Right atrium auricular region (tissue), 2 donors: ENCODE results near the gene WDR87. TPM values are rescaled to one million over a fixed set of nuclear protein-coding genes. Genes with fewer than 3 reads are reported as not detected.

ENCODE experiments used
- DNase-seq: peaks from one replicate; pipeline ENCODE4 v3.0.0-alpha.2; 2019; ENCODE audit warnings: low spot score
- H3K27ac ChIP-seq, 2 donors: fragments of 200-600 bp; sonication (generic); 1 replicate in 1 of 2; 2 replicates in 1 of 2; pipeline ENCODE4 v1.5.1; 2016 to 2019
- H3K27me3 ChIP-seq, 2 donors: fragments of 200-600 bp; sonication (generic); one replicate each; pipeline versions ENCODE4 v1.5.1 to v1.6.0; 2017 to 2019
- H3K36me3 ChIP-seq: fragments of 200-600 bp; sonication (generic); one replicate; pipeline ENCODE4 v1.5.1; 2016
- H3K4me1 ChIP-seq, 2 donors: fragments of 200-600 bp; sonication (generic); one replicate each; pipeline versions ENCODE4 v1.5.1 to v1.6.0; 2017 to 2019
- H3K4me3 ChIP-seq, 2 donors: fragments of 200-600 bp; sonication (generic); 1 replicate in 1 of 2; 2 replicates in 1 of 2; pipeline ENCODE4 v1.5.1; 2017 to 2019; ENCODE audit warnings: mild to moderate bottlenecking in 1 of 2, moderate library complexity in 1 of 2
- H3K9me3 ChIP-seq, 2 donors: fragments of 200-600 bp; sonication (generic); one replicate each; pipeline ENCODE4 v1.5.1; 2019
- total RNA-seq, 2 donors: library from RNA; depleted of rRNA; stranded (reverse); fragments of >200 nt; gene quantifications; one replicate each; pipeline ENCODE4 v1.1.0, GENCODE V29; 2016
- TF ChIP-seq, protein P1 (sequence below), 2 donors: fragments of 200-600 bp; sonication (generic); IDR thresholded peaks; one replicate each; pipeline ENCODE4 v1.5.1; 2019; ENCODE audit warnings: antibody characterized with exemption in 2 of 2

WDR87 gene
- total RNA-seq, 2 donors from 2014 or later, result not detected

DNA sequence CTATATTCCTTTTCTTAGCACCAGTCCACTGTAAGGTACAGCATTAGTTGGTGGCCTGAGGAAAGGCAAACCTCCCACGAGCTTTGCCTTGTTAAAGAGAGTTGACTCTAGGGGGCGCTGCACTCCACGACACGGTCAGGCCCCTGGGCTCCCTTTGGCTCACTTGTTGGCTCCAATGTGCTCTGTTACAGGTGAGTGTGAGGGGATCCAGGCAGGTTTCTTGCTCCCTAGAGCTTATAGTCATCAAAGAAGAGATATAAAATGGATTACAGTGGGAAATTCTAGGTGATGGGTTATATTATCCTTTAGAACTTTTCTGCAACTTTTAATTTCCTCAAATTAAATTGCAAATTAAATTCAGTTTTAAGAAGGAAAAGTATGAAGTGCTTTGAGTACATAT, 3.7 kb downstream of the WDR87 start:
- peaks cover 0 to 10% of the 10 kb centered on the region in 2 donors for H3K4me1 ChIP-seq
- H3K4me3 ChIP-seq, result no peak overlapping the region
- peak; percentile 77 for DNase-seq
- H3K27ac ChIP-seq, result no peak overlapping the region
- H3K9me3 ChIP-seq, result no peaks in the 10 kb centered on the region
- H3K27me3 ChIP-seq, result no peaks in the 10 kb centered on the region
- TF ChIP-seq, protein P1, sequence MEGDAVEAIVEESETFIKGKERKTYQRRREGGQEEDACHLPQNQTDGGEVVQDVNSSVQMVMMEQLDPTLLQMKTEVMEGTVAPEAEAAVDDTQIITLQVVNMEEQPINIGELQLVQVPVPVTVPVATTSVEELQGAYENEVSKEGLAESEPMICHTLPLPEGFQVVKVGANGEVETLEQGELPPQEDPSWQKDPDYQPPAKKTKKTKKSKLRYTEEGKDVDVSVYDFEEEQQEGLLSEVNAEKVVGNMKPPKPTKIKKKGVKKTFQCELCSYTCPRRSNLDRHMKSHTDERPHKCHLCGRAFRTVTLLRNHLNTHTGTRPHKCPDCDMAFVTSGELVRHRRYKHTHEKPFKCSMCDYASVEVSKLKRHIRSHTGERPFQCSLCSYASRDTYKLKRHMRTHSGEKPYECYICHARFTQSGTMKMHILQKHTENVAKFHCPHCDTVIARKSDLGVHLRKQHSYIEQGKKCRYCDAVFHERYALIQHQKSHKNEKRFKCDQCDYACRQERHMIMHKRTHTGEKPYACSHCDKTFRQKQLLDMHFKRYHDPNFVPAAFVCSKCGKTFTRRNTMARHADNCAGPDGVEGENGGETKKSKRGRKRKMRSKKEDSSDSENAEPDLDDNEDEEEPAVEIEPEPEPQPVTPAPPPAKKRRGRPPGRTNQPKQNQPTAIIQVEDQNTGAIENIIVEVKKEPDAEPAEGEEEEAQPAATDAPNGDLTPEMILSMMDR (IDR thresholded peaks at IDR 0.05), result peak; percentile 38 to 89
- H3K36me3 ChIP-seq, result no peaks in the 10 kb centered on the region

DNA sequence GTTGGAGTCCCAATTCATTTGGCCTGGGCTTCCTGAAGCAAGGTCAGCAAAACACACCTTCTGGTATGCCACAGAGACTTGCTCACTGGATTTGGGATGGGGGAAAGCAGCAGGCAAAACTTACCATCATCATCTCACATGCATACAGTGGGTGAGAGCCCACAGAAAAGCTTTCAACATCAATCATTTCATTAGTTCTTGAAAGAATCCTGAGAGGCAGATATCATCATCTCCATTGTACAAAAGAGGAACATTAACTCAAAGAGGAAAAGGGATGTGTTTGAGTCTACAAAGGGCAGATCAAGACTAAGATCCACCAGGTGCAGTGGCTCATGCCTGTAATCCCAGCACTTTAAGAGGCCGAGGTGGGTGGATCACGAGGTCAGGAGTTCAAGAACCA, 6.4 kb downstream of the WDR87 start:
- H3K36me3 ChIP-seq, result no peaks in the 10 kb centered on the region
- no peak overlapping the region for H3K4me3 ChIP-seq
- no peaks in the 10 kb centered on the region for H3K27me3 ChIP-seq
- no peak overlapping the region for H3K27ac ChIP-seq
- no peak for DNase-seq
- no peaks in the 10 kb centered on the region for H3K4me1 ChIP-seq
- TF ChIP-seq, protein P1 (IDR thresholded peaks at IDR 0.05), result no peak
- no peaks in the 10 kb centered on the region for H3K9me3 ChIP-seq

DNA sequence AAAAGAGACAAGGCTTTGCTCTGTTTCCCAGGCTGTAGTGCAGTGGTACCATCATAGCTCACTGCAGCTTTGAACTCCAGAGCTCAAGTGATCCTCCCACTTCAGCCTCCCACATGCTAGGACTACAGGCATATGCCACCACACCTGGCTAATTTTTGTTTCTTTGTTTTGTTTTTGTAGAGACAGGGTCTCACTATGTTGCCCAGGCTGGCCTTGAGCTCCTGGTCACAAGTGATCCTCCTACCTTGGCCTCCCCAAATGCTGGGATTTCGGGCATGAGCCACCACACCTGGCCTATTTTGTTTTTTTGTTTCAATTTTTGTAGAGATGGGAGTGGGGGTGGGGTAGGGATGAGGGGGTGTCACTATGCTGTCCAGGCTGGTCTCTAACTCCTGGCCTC, 6.9 kb downstream of the WDR87 start:
- H3K36me3 ChIP-seq, result no peaks in the 10 kb centered on the region
- no peak for DNase-seq
- no peaks in the 10 kb centered on the region for H3K4me1 ChIP-seq
- TF ChIP-seq, protein P1 (IDR thresholded peaks at IDR 0.05), result no peak
- H3K27ac ChIP-seq, result no peak overlapping the region
- H3K4me3 ChIP-seq, result no peak overlapping the region
- H3K9me3 ChIP-seq, result no peaks in the 10 kb centered on the region
- no peaks in the 10 kb centered on the region for H3K27me3 ChIP-seq

DNA sequence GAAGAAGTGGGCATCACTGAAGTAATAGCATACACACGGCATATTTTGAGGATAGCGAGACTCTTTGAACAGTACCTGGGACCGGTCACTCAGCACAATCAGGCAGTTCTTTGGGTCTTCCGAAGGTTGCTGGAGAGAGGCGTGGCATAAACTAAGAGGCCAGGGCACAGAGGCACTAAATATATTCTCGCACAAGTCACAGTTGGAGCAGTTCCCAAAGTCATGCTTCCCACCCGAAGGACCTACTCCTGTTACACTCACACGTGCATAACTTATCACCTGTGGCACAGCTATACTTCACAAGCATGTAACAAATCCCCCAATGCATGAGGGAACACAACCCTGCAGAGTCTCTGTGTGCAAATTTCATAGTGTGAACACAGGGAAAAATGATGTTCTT, 10.2 kb downstream of the WDR87 start:
- Histone ChIP-seq H3K27me3 (no peaks in the 10 kb centered on the region), H3K27ac (no peak overlapping the region), H3K36me3 (no peaks in the 10 kb centered on the region), H3K4me3 (no peak overlapping the region), H3K9me3 (no peaks in the 10 kb centered on the region), H3K4me1 (no peaks in the 10 kb centered on the region)
- TF ChIP-seq, protein P1 (IDR thresholded peaks at IDR 0.05), result no peak
- DNase-seq, result no peak

DNA sequence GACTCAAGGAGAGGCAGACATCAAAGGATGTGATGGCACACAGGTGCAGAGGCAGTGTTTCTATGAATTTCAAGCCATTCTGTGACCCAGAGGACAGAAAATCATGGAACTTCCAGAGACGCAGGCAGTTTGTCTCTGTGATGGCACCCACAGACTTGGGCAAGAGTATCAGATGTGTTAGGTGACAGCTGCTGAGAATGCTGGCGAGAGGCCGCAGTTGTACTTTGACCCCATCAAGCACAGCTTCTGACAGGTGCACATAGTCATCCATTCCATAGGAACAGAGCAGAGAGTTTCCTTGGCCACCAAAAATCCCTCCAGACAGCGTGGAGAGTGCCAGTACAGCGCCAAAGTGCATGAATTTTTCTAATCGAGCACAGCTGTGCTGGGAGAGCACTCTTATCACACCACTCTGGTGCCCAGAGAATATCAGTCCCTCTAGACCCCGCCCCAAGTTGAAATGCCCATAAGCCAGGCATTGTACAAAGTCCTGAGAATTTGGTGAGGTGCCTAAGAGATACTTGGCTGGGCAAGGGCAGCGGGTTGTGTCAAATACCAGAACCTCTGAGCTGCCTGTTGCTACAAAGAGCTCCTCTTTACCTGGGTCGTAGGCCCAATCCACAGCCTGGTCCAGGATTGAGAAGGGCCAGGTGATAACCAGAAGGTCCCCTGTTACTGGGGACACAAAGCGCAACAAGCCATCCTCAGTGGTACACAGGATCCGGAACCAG, 12.4 kb downstream of the WDR87 start:
- H3K27ac ChIP-seq, result no peak overlapping the region
- H3K36me3 ChIP-seq, result no peaks in the 10 kb centered on the region
- TF ChIP-seq, protein P1 (IDR thresholded peaks at IDR 0.05), result no peak
- no peak overlapping the region for H3K4me3 ChIP-seq
- no peaks in the 10 kb centered on the region for H3K27me3 ChIP-seq
- H3K4me1 ChIP-seq, result no peaks in the 10 kb centered on the region
- H3K9me3 ChIP-seq, result no peaks in the 10 kb centered on the region
- no peak for DNase-seq

GRCh38 chr19:37886571-37886970, 19.8 kb downstream of the WDR87 start:
- Histone ChIP-seq H3K9me3 (peaks cover 0 to 19% of the 10 kb centered on the region in 2 donors), H3K4me3 (no peak overlapping the region), H3K27me3 (no peaks in the 10 kb centered on the region), H3K27ac (no peak overlapping the region), H3K36me3 (no peaks in the 10 kb centered on the region), H3K4me1 (no peaks in the 10 kb centered on the region)
- DNase-seq, result no peak
- TF ChIP-seq, protein P1 (IDR thresholded peaks at IDR 0.05), result no peak
